Kidney tubule cell (primary cell): ENCODE results near the gene TRIM8.

Source experiments
- DNase-seq: peaks from one replicate; pipeline ENCODE4 v3.0.0-alpha.2; 2018; ENCODE audit warnings: low spot score

TRIM8 gene

DNA sequence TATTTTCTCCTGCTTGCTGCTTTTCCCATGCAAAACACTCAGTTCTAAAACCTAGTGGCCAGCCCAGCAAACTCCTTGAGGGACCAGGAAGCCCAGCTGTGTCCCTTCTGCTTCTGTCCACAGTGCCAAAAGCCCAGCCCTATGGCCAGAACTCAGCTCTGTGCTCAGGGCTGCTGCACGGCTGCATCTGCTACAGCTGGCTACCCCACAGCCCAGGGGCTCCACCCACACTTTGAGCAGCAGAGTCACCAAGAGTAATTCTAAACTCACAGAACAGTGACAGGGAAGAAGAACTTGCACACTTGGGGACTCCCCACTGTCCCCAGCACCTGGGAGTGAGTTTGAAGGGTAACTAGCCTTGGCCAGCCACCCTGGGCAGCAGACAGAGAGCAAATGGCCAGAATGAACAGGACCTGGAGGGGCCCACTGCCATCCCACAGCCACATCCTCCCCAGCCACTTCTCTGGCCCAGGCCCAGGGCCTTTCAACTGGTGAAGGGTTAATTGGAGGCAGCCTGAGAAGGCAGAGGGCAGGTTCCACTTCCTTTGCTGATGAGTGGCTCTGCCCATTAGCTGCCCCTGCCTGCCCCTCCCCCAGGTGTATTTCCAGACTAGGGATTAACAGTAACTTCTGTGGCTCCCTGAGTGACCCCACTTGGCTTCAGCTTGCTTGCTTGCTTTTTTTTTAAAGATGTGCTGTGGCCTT lies 28.1 kb upstream of the TRIM8 start:
- DNase-seq: peak; percentile 52

DNA sequence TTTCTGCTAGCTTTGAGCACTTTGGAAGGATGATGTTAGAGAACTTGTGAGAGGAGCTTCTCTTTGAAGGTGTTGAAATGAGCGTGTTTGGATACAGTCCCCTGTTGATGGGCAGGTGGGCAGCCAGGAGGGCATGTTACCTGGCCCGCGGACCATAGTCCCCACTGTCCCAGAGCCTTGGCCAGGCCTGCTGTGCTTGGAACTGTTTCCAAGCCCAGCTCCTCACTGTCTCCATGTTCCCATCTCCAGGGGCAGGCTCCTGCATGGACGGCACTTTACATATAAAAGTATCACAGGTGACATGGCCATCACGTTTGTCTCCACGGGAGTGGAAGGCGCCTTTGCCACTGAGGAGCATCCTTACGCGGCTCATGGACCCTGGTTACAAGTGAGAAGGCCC lies 27.2 kb upstream of the TRIM8 start:
- DNase-seq: no peak

DNA sequence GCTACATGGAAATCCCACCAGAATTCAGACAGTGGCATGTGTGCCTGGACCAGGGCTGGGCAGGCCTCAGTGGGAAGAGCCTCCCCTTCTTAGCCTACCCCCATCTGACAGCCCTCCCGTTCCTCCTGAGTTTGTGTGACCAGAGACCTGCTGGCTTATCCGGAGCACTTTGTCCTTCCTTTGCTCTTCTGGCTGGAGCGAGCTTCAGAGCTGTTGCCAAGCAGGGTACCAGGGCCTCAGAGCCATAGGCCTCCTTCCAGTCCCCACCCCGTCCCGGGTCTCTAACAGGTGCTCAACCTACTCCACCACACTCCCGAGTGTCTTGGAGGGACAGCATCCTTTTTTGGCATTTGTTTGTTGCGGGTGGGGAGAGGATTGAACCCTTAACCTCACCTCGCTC lies 26.5 kb upstream of the TRIM8 start:
- no peak for DNase-seq

DNA sequence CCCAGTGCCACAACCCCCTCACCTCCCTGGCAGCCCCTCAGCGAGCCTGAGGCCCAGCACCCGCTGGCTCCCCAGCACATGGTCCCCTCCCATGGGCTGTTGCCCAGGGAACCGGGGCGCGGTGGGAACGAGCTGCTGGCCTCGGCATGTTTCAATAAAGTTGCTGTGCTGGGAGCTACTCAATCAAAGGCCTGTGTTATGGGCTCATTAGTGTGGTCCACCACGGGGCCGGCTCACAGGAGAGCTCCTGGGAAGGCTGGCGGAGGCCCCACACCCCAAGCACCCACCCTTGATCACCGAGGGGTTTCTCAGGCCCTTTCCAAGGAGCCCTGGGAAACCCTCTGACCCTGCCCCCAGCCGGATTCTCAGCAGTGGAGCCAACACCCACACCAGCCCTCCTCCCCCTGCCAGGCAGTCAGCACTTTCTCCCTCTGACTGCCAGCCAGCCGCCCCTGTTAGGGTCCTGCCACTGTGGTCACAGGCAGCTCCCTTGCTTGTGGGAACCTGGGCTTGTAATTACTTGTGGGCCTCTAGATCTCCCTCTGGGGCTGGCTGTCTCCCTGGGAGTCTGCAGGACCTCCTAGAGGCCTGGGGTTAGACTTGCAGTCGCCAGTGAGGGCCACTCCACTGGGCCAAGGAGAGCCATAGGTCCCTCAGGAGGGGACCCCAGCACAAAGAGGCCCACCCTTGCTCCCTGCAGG lies 24.8 kb upstream of the TRIM8 start:
- DNase-seq: no peak

DNA sequence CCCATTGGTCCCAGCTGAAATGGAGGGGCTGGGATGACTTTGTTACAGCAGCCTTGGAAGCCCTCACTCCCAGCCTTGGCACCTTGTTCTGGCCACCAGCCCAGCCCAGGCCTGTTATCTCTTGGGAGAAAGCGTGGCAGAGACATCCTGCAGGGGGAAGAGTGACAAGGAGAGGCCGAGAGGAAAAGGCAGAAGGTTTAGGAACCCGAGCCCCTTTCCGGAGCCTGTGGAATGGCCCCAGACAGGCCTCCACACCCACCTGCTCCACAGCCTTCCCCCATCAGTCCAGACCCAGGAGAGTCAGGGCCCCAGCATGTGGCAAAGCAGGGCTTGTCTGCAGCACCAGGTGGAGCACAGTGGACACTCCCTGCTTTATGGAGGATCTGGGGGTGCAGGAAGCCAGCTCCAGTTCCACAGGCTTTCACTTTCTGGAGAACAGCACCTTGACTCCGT lies 24.1 kb upstream of the TRIM8 start:
- DNase-seq: no peak

DNA sequence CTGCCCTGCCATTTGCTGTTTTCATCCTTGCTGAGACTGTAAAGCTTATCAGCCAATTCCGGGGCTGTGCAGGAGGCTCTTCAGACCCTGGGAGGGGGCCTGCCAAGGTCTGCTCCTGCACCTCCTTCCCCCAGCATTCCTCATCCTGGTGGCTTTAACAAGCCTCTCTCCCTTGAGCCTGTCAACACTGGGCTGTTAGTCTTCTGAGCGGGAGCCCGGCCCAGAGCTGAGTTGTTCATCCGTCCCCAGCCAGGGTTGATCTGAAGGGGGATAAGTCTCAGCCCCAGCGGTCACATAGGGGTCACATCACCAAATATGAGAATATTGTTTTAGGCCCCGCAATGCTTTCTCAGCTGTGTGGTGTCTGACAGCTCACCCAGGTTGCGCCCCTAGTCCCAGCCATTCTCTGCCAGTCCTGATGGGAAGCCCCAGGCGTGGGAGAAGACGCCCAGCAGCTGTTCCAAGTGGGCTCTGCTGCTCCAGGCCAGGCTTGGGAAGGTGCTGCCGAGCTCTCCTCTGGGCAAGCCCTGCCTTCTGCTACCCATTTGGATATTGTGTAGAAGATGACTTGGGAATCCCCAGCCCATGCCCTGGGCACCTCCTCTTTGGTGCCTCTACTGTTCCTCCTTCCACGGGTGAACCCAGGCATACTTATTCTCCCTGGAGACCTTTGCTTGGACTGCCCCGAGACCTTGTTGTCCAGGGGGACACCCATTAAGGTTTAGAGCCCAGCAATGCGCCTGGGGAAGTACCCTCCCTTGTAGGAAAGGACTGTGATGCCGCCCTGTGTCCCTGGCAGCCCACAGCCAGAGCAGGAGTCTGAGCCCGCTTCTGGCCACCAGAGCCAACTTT lies 23.5 kb upstream of the TRIM8 start:
- DNase-seq: no peak

DNA sequence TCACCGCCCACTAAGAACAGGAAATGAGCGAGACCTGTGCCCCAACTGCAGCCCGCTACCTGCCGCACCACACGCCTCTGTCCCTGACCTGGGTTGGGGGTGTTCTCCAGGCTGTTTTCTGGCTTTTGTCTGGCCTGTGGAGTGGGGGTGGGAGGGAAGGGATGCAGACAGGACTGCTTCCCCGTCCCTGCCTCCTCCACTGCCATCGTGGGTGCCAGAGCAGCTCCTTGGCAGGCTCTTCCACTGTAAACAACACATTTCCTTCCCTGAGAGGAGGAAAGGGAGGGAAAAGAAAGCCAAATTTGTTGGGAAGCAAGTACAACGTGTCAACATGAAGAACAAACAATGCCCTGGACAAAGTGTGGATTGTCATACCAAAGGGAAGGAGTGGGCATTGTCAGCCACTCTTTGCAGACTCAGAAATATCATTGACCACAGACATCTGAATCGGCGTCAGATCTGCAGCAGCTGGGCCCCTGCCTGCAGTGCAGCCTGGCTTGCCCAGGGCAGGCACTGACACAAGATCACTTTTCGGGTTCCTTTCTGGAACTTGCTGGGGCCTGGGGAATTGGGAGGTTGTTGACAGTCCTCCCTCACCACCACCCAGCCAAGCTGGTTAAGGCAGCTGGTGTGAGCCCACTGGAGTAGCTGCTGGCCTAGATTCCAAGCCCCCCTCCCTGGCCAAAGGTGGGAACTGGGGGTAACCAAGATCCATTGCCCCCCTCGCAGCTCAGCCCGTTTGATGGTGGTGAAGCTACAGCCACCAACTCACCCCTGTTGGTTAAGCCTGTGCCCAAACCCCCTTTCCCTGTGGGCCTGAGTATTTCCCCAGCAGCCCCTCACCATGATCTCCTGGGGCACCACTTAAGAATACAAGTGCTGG lies 22.6 kb upstream of the TRIM8 start:
- no peak for DNase-seq

DNA sequence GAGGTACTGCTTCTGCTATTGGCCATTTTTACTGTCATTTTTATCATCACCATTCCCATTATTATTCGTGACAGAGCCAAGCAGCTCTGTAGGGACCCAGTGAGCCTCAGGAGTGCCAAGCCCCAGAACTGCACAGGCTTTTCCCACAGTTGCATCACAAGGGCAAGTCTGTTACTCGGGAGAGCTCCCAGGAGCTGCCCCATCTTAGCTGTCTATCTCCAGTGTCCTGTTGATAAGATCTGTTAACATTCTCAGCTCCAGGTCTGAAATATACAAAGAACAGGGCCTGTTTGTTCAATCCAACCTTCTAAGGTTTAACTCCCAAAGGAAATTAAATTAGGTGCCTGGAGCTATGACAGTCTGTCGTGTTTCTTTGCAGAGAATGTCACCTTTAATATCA lies 20.2 kb upstream of the TRIM8 start:
- no peak for DNase-seq

DNA sequence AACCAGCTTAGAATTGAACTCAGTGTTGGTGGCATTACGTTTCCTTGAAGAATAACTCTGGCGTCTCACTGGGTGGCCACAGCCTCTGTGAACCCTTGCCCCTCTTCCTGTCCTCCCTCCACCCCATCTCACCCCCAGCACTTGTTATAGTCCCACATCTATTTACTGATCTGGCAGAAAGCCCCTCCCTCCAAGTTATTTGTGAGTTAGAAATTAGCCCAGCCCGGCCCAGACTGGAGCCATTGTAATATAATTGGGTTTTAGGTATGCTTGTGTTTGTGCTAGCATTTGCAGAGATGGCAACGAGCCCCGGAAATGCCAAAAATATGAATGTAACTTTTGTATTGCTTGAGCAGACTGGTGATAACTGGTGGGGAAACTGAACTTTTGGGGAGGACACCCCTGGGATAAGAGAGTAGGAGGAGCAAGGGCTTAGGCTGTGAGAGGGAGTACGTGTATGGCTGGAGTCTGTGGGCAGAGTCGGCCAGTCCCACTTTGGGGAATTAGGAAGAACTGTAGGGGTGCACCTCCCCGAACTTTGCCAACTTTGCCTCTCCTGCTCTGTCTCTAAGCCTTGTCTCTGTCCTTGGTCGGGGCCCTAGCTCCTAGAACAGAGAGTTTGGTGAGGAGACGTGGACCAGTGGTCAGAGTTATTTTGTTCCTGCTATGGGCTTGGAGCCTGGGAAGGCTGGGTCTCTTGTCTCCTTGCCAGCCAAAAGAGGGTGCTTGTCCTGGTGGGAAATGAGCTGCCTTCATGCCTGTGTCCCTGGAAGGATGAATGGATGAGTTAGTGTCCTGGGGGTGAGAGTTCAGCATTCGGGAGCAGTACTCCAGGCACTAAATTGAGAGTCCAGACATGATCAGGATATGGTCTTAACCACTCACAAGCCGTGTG lies 19.3 kb upstream of the TRIM8 start:
- DNase-seq: peak; percentile 59

DNA sequence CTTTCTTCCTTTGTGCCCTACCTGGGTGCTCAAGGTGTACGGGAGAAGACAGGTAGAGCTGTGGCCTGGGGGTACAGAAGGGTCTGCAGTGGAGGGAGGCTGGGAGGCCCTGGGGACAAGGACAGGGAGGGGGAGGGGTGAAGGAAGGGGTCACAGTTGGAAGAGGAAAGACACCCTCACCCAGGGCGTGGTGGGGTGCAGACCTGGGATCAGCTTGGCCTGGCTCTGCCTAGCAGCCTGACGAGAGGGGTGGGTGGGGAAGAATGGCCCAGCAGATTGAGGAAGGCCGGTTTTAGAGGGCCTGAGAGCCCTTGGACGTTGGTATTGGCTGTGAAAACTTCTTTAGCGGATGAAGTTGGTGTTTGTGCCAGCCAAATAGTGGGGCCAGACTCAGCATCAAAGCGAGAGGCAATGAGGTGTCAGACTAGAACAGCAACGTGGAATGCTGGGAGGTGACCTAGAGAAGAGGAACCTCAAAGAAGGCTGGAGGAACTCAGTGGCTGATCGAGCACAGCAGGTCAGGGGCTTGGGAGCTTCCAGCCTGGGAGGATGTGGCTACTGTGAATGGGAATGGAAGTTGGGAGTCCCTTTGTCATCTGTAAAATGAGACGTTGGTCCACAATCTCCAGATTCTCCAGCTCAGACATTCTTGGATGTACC lies 18.1 kb upstream of the TRIM8 start:
- no peak for DNase-seq

DNA sequence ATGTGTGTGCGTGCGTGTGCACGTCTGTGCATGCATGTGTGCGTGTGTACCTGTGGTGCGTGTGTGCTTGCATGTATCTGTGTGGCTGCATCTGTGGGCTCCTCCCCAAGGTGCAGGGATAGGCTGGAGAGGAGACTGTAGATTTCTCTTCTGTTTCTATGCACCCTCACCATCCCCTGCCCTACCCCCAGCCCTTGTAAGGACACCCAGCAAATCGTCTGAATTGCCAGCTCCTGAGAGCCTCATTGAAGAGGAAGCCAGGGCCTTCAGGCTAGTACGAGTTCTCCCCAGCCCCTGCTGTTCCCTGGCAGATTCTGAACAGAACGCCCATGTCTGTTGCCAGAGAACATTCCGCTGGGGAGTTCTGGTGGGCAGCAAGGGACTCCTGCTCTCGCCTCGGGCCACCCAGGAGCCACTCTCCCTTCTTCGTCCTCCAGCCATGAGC lies 17.0 kb upstream of the TRIM8 start:
- DNase-seq: no peak

DNA sequence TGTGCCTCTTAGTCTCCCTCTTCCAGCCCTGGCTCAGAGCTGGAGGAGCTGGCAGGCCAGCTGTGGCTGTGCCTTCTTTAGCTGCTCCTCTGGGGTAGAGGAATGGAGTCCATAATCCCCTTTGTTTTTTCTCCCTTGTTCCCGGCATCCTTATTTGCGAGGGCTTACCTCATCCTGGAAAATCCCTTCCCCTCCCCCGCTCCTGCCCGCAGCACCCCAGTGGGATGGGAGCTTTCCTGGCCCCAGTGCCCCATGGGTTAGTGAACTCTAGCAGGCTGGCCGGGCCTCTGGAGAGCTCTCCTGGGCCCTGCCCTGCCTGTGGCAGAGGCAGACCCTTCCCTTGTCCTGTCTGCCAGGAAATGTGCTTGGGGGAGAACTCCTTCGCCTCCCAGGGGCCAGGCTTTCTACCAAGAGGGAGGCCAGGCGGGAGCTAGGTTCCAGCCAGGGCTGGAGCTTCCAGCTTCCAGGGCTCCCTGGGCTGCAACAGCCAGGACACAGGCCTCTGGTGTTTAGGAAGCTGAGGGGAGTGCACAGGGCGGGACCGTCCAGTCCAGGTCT lies 16.5 kb upstream of the TRIM8 start:
- DNase-seq: peak; percentile 93

DNA sequence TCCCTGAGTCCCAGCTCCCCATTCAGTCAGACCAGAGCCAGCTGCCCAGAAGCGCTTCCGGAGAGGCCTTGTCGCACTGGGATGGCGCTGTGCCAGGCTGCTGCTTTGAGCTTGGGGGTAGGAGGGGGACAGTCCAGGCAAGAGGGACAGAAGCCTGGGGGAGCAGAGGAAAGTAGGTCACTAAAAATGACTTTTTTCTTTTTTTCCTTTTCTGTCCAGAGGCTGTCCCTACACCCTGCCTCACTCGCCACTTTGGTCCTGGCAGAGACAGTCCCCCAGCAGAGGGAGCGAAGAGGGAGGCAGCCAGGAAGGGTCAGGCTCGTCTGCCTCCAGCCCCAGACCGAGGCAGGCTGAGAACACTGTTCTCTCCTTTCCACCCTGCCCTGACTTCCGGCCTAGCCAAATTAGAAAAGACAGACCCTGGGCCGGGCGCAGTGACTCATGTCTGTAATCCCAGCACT lies 15.8 kb upstream of the TRIM8 start:
- DNase-seq: peak; percentile 71

DNA sequence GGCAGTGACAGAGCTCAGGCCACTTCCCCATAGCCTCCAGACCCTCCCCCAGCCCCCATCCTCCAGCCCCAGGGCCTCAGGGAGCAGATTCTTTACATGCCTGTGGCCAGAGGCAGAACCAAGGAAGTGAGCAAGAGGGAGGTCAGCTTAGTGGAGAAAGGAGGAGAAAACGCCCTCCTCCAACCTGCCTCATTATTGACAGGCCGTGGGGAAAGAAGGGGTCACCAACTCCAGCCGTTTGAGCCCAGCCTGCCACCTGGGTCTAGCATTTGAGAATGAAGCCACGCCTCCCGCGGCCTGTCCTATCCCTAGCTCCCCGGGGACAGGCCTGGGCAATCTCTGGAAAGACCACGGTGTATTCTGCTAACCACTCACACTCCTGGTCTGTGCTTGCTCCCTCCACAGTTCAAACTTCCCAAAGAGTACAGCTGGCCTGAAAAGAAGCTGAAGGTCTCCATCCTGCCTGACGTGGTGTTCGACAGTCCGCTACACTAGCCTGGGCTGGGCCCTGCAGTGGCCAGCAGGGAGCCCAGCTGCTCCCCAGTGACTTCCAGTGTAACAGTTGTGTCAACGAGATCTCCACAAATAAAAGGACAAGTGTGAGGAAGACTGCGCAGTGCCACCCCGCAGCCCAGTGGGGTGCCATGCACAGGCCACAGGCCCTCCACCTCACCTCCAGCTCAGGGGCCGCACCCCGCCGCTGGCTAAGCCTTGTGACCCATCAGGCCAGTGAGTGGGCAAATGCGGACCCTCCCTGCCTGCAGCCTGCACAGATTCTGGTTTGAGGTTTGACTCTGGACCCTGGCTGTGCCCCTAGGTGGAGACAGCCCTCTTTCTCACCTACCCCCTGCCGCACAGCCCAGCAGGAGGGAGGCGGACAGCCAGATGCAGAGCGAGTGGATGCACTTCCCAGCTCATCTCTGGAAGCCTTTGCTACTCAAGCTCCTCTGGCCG lies 14.3 kb upstream of the TRIM8 start:
- DNase-seq: peak; percentile 98

DNA sequence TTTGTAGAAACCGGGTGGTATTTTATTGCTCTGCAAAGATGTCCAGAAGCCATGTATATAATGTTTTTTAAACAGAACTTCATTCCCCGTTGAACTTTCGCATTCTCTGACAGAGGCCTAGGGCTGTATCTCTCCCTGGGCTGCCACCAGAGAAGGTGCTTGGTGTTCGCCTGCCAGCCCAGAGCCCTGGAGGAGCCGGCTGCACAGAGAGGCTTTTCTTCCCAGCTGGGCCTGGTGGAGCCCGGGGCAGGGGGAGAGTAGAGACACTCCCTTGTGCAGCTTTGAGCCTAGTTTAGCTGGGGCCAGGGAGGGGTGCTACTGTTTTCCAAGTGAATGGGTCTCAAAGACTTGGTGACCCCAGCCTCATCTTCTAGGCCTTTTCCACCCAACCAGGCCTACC lies 13.6 kb upstream of the TRIM8 start:
- DNase-seq: no peak

DNA sequence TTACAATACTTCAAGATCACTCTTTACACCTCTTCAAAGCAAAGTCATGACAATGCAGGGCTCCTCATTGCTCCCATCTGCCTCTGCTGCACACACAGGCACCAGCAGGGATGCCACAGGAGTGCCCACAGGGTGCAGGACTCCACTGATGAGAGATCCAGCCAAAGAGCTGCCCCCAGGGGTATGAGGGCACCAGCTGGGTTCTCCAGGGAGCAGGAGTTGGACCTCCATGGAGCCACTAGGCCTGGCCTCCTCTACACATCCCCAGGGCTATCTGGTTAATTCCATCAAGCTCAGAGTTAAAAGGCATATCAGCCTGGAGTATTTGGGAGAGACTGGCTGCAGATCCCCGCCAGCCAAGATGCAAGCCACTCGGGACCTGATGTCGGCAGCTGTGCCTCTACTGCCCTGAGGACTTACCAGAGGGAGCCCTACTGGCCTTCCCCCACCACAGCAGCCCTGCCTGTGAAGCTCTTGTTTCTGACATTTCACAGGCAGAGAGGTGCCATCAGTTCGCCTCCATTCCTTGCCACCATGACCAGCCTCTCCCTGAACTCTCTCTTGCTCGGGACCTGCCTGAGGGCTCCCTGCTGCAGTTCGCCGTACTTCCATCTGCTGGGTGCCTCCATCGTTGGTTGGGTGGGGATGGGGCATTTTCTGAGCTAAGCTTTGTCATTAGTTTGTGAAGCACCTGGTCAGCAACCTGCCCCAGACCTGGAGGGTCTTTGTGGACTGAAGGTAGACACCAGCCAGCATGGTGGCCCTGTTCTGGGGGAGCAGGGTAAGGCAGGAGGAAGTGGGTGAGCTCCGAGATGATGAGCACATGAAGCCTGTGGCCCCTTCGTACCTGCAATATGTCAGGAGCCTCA lies 12.5 kb upstream of the TRIM8 start:
- DNase-seq: no peak

DNA sequence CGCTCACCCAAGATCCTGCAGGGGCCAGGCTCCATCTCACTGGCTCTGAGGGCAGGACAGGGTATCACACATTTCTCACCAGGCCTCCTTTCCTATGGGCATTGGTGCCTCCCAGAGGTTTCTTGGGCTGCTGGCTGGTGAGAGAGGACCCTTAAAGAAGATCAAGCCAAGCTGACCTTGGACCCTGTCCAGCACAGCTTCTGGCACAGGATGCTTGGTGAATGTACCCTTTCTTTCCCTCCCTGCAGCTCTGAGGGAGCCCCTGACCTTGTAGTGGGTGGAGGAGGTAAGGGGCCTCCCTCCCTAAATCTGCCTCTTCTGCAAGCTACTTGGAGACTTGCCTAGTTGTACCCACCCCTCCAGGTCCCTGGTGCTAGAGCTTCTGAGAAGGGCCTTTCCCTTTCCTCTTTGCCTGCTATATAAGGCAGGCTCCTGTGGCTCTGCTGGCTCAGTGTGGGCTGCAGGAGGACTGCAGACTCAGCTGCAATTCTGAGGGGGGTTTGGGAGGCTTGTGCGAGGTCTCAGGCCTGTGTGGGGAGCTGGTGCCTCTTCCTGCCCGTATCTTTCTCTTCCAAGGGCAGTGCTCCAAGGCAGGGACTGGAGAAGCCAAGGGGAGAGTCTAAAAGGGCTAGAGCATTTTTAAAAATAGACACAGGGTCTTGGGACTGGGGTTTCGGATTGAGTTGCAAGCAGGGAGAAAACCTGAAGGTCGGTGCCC lies 11.7 kb upstream of the TRIM8 start:
- DNase-seq: no peak
